22Rv1 (cell line): ENCODE measurements around the gene ZNF608.

Source experiments
- CTCF ChIP-seq: fragments of 450-650 bp; IDR thresholded peaks from 2 replicates; pipeline ENCODE4 v1.5.1; 2017; ENCODE audit warnings: mild to moderate bottlenecking
- ZFX ChIP-seq: fragments of 450-650 bp; IDR thresholded peaks from 2 replicates; pipeline ENCODE4 v1.6.1; 2017; ENCODE audit warnings: antibody characterized with exemption, borderline replicate concordance

GRCh38 chr5:124741711-124742496 is 4.5 kb downstream of the ZNF608 start:
- TF ChIP-seq CTCF (no peak), ZFX (no peak)
